K562 (cell line): ENCODE measurements around the gene SPHK2. TPM values are rescaled to one million over a fixed set of nuclear protein-coding genes. Genes with fewer than 3 reads are reported as not detected.

Experiments used
- BHLHE40 ChIP-seq: IDR thresholded peaks from 2 replicates; pipeline ENCODE4 v1.6.1; 2011; ENCODE audit warnings: low read length, improper control_type of control experiment
- DDX20 ChIP-seq: fragments of 450-650 bp; IDR thresholded peaks from 2 replicates; pipeline ENCODE4 v1.6.1; 2016; ENCODE audit warnings: missing genetic modification characterization, low read depth, mild to moderate bottlenecking, missing compliant biosample characterization, moderate library complexity
- DMBX1 ChIP-seq: fragments of 250-450 bp; sonication (Bioruptor Pico); IDR thresholded peaks from 2 replicates; pipeline ENCODE4 v1.8.0; 2022; ENCODE audit warnings: inconsistent platforms, mild to moderate bottlenecking, moderate library complexity, borderline replicate concordance
- DNMT1 ChIP-seq: fragments of 450-650 bp; IDR thresholded peaks from 2 replicates; pipeline ENCODE4 v1.6.1; 2016; ENCODE audit warnings: antibody characterized with exemption, mild to moderate bottlenecking
- NCOA2 ChIP-seq, 2 experiments: fragments of 450-650 bp; IDR thresholded peaks; 2 replicates each; pipeline ENCODE4 v1.6.1; 2018; ENCODE audit warnings: mild to moderate bottlenecking in 2 of 2, moderate library complexity in 1 of 2; ENCODE audit not compliant: partially characterized antibody in 2 of 2
- RCOR1 ChIP-seq, 2 experiments: IDR thresholded peaks; 2 replicates each; pipeline ENCODE4 v1.6.1; 2012; ENCODE audit warnings: low read depth in 2 of 2, low read length in 2 of 2, borderline replicate concordance in 1 of 2, improper control_type of control experiment in 1 of 2
- SMARCE1 ChIP-seq: fragments of 450-650 bp; IDR thresholded peaks from 2 replicates; pipeline ENCODE4 v1.7.1; 2016; ENCODE audit warnings: mild to moderate bottlenecking
- THAP12 ChIP-seq: fragments of 250-450 bp; sonication (Bioruptor Pico); IDR thresholded peaks from 2 replicates; pipeline ENCODE4 v1.9.0; 2021; ENCODE audit warnings: mild to moderate bottlenecking, inconsistent platforms
- XRCC3 ChIP-seq: fragments of 450-650 bp; IDR thresholded peaks from 2 replicates; pipeline ENCODE4 v1.6.1; 2017; ENCODE audit warnings: mild to moderate bottlenecking, moderate library complexity
- ZBTB2 ChIP-seq: fragments of 450-650 bp; IDR thresholded peaks from 2 replicates; pipeline ENCODE4 v1.6.1; 2016; ENCODE audit warnings: antibody characterized with exemption
- ZNF212 ChIP-seq: fragments of 450-650 bp; formaldehyde crosslinking; IDR thresholded peaks from 2 replicates; pipeline ENCODE4 v1.4.0; 2020; ENCODE audit warnings: mild to moderate bottlenecking
- ZNF507 ChIP-seq: conservative IDR thresholded peaks from 2 replicates; pipeline ENCODE4 v1.6.1; 2017; ENCODE audit warnings: missing genetic modification characterization, missing compliant biosample characterization
- polyA plus RNA-seq, 8 experiments: library from polyadenylated mRNA; depleted of rRNA in 4 of 8; stranded (reverse) in 5 of 8; unstranded in 3 of 8; fragments of >200 nt; fragmentation: Nextera tagmentation in 2 of 8; fragmentation: Illumina TruSeq in 1 of 8; extraction: Ambion mirVana in 2 of 8; extraction: Trizol in 1 of 8; gene quantifications; 2 replicates each; pipeline versions ENCODE4 v1.2.1 to v1.2.3, GENCODE V29; 2011 to 2014; ENCODE audit warnings: inconsistent platforms in 1 of 8, missing spikeins in 1 of 8
- total RNA-seq, 7 experiments: library from RNA; depleted of rRNA in 6 of 7; stranded (reverse); fragments of >200 nt in 6 of 7; fragmentation: Illumina TruSeq in 2 of 7; extraction: Trizol in 2 of 7; gene quantifications; 2 replicates each; pipeline versions ENCODE4 v1.2.1 to v1.2.3, GENCODE V29; 2011 to 2021; ENCODE audit warnings: low replicate concordance in 1 of 7
- TF ChIP-seq, protein P1 (sequence below): fragments of 250-450 bp; sonication (Bioruptor Pico); IDR thresholded peaks from 2 replicates; pipeline ENCODE4 v1.8.0; 2021; ENCODE audit warnings: moderate library complexity, mild to moderate bottlenecking, inconsistent platforms
- TF ChIP-seq, protein P2 (sequence below): fragments of 250-450 bp; sonication (Bioruptor Pico); IDR thresholded peaks from 2 replicates; pipeline ENCODE4 v1.4.0; 2020; ENCODE audit warnings: mild to moderate bottlenecking, moderate library complexity
- TF ChIP-seq, protein P3 (sequence below), 2 experiments: fragments of 450-650 bp; IDR thresholded peaks; 2 replicates each; pipeline ENCODE4 v1.6.1; 2018; ENCODE audit warnings: mild to moderate bottlenecking in 2 of 2, low read depth in 1 of 2; ENCODE audit not compliant: partially characterized antibody in 2 of 2

Gene SPHK2
- total and polyA plus RNA-seq, 9 of the 15 experiments (the other 6 are each of a cell fraction or from before 2014, with no cell fraction given) = 0.10 to 15.2 (median 2.9) TPM

DNA sequence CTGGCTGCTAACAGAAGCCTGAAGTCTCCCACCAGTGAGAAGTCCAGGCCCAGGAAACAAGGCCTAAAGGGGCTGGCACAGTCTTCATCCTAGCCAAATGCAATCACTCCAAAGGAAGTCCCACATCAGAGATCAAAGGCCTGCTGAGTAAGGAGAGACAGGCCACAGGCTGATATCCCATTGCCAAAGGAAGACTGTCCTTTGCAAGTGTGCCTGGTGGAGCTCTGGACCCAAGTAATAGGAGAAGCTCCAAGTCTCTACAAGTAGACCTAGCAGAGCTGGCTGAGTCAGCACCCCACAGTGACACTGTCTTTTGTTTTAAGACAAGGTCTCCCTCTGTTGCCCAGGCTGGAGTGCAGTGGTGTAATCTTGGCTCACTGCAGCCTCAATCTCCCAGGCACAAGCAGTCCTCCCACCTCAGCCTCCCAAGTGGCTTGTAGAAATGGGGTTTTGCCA, 13.4 kb downstream of the SPHK2 start (continued):
- no peak for TF ChIP-seq THAP12 (CRISPR knock-in tag)
- TF ChIP-seq, protein P1, sequence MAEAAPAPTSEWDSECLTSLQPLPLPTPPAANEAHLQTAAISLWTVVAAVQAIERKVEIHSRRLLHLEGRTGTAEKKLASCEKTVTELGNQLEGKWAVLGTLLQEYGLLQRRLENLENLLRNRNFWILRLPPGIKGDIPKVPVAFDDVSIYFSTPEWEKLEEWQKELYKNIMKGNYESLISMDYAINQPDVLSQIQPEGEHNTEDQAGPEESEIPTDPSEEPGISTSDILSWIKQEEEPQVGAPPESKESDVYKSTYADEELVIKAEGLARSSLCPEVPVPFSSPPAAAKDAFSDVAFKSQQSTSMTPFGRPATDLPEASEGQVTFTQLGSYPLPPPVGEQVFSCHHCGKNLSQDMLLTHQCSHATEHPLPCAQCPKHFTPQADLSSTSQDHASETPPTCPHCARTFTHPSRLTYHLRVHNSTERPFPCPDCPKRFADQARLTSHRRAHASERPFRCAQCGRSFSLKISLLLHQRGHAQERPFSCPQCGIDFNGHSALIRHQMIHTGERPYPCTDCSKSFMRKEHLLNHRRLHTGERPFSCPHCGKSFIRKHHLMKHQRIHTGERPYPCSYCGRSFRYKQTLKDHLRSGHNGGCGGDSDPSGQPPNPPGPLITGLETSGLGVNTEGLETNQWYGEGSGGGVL (CRISPR knock-in tag) = no peak
- no peak for TF ChIP-seq XRCC3
- TF ChIP-seq NCOA2 (IDR thresholded peaks at IDR 0.05; ENCODE audit: partially characterized antibody in 2 of 2) = no peak
- no peak for TF ChIP-seq ZNF212 (CRISPR knock-in tag)
- TF ChIP-seq SMARCE1 = no peak
- TF ChIP-seq, protein P2, sequence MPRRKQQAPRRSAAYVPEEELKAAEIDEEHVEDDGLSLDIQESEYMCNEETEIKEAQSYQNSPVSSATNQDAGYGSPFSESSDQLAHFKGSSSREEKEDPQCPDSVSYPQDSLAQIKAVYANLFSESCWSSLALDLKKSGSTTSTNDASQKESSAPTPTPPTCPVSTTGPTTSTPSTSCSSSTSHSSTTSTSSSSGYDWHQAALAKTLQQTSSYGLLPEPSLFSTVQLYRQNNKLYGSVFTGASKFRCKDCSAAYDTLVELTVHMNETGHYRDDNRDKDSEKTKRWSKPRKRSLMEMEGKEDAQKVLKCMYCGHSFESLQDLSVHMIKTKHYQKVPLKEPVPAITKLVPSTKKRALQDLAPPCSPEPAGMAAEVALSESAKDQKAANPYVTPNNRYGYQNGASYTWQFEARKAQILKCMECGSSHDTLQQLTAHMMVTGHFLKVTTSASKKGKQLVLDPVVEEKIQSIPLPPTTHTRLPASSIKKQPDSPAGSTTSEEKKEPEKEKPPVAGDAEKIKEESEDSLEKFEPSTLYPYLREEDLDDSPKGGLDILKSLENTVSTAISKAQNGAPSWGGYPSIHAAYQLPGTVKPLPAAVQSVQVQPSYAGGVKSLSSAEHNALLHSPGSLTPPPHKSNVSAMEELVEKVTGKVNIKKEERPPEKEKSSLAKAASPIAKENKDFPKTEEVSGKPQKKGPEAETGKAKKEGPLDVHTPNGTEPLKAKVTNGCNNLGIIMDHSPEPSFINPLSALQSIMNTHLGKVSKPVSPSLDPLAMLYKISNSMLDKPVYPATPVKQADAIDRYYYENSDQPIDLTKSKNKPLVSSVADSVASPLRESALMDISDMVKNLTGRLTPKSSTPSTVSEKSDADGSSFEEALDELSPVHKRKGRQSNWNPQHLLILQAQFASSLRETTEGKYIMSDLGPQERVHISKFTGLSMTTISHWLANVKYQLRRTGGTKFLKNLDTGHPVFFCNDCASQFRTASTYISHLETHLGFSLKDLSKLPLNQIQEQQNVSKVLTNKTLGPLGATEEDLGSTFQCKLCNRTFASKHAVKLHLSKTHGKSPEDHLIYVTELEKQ (CRISPR knock-in tag) = no peak
- TF ChIP-seq DNMT1 = no peak
- no peak for TF ChIP-seq ZNF507
- TF ChIP-seq ZBTB2 = no peak
- TF ChIP-seq DDX20 (tag) = no peak
- TF ChIP-seq BHLHE40 = no peak
- TF ChIP-seq, protein P3, sequence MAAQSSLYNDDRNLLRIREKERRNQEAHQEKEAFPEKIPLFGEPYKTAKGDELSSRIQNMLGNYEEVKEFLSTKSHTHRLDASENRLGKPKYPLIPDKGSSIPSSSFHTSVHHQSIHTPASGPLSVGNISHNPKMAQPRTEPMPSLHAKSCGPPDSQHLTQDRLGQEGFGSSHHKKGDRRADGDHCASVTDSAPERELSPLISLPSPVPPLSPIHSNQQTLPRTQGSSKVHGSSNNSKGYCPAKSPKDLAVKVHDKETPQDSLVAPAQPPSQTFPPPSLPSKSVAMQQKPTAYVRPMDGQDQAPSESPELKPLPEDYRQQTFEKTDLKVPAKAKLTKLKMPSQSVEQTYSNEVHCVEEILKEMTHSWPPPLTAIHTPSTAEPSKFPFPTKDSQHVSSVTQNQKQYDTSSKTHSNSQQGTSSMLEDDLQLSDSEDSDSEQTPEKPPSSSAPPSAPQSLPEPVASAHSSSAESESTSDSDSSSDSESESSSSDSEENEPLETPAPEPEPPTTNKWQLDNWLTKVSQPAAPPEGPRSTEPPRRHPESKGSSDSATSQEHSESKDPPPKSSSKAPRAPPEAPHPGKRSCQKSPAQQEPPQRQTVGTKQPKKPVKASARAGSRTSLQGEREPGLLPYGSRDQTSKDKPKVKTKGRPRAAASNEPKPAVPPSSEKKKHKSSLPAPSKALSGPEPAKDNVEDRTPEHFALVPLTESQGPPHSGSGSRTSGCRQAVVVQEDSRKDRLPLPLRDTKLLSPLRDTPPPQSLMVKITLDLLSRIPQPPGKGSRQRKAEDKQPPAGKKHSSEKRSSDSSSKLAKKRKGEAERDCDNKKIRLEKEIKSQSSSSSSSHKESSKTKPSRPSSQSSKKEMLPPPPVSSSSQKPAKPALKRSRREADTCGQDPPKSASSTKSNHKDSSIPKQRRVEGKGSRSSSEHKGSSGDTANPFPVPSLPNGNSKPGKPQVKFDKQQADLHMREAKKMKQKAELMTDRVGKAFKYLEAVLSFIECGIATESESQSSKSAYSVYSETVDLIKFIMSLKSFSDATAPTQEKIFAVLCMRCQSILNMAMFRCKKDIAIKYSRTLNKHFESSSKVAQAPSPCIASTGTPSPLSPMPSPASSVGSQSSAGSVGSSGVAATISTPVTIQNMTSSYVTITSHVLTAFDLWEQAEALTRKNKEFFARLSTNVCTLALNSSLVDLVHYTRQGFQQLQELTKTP (IDR thresholded peaks at IDR 0.05; ENCODE audit: low read depth in 1 of 2, partially characterized antibody in 2 of 2) = no peak
- TF ChIP-seq RCOR1 (IDR thresholded peaks at IDR 0.05; ENCODE audit: borderline replicate concordance in 1 of 2, low read depth in 2 of 2, low read length in 2 of 2) = peak in 1 of 2 experiments; percentile 14; a peak in 1 of 4 replicates
- no peak for TF ChIP-seq DMBX1 (CRISPR knock-in tag)
